Left ventricle myocardium inferior (tissue), 1 donor: ENCODE measurements around the gene ARL11. TPM values are rescaled to one million over a fixed set of nuclear protein-coding genes. Genes with fewer than 3 reads are reported as not detected.

Experiments used
- DNase-seq: peaks from one replicate; pipeline ENCODE4 v3.0.0-alpha.2; 2020
- H3K27ac ChIP-seq: fragments of 200-600 bp; replicated peaks from 2 replicates; pipeline ENCODE4 v1.8.0; 2021
- H3K27me3 ChIP-seq: fragments of 200-600 bp; 2 replicates; pipeline ENCODE4 v1.8.0; 2021; ENCODE audit warnings: low read depth
- H3K36me3 ChIP-seq: fragments of 200-600 bp; 2 replicates; pipeline ENCODE4 v1.8.0; 2021
- H3K4me1 ChIP-seq: fragments of 200-600 bp; 2 replicates; pipeline ENCODE4 v1.8.0; 2021
- H3K4me3 ChIP-seq: fragments of 200-600 bp; 2 replicates; pipeline ENCODE4 v1.8.0; 2021; ENCODE audit warnings: mild to moderate bottlenecking, moderate library complexity
- H3K9me3 ChIP-seq: fragments of 200-600 bp; replicated peaks from 2 replicates; pipeline ENCODE4 v1.8.0; 2021
- CTCF ChIP-seq: fragments of 200-600 bp; IDR thresholded peaks from 2 replicates; pipeline ENCODE4 v1.8.0; 2021; ENCODE audit warnings: antibody characterized with exemption, mild to moderate bottlenecking, borderline replicate concordance
- intact Hi-C: fragments of 100-400 bp; cut with micrococcal nuclease; formaldehyde crosslinking; loops from one replicate; pipeline ENCODE4 v1.11.0; 2022
- total RNA-seq: library from RNA; stranded (reverse); fragmentation: NEBNext Ultra II Directional; extraction: Animal tissue kit (Norgen Biotek cat#: 25700); gene quantifications from one replicate; pipeline ENCODE4 v1.2.1, GENCODE V29; 2021
- donor health status: DM: no; HTN: yes; CAD: no; lungs with severe emphysema.

ARL11 gene
- total RNA-seq, 1 donor from 2014 or later = 0.52 TPM

- H3K36me3 ChIP-seq = peaks cover 23% of the 10 kb centered on the region
Observed at GRCh38 chr13:49664606-49665005, 36.3 kb downstream of the ARL11 start.

DNA sequence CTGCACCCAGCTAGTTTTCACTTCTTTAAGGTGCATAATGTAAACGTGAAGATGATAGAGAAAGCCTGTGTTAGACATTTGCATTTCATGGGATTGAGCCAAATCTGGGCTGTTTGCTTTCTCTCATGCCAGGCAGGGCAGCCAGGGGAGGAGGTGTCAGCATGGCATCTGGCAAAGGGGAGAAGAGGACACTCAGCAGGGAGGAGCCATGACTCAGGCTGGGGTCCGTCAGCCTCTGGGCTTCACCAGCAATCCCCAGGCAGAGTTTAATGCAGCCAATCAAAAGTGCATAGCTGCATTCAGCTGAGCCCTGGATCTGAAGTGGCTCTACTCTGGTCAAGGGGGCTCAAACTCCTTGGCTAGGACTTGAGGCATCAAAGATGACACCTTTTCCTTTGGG lies 39.5 kb downstream of the ARL11 start:
- intact Hi-C loops = no loop called here
- no peak for TF ChIP-seq CTCF
- Histone ChIP-seq H3K4me3 (no peak overlapping the region), H3K27ac (no peak overlapping the region), H3K27me3 (no peaks in the 10 kb centered on the region), H3K36me3 (peaks cover 12% of the 10 kb centered on the region), H3K9me3 (no peaks in the 10 kb centered on the region), H3K4me1 (peaks cover 6% of the 10 kb centered on the region)
- no peak for DNase-seq

More at GRCh38 chr13:49664606-49665005, 36.3 kb downstream of the ARL11 start:
- no peak for DNase-seq
- Histone ChIP-seq H3K27ac (no peak overlapping the region), H3K27me3 (no peaks in the 10 kb centered on the region), H3K9me3 (no peaks in the 10 kb centered on the region), H3K4me3 (no peak overlapping the region), H3K4me1 (no peaks in the 10 kb centered on the region)
- intact Hi-C loops = no loop called here
- no peak for TF ChIP-seq CTCF

DNA sequence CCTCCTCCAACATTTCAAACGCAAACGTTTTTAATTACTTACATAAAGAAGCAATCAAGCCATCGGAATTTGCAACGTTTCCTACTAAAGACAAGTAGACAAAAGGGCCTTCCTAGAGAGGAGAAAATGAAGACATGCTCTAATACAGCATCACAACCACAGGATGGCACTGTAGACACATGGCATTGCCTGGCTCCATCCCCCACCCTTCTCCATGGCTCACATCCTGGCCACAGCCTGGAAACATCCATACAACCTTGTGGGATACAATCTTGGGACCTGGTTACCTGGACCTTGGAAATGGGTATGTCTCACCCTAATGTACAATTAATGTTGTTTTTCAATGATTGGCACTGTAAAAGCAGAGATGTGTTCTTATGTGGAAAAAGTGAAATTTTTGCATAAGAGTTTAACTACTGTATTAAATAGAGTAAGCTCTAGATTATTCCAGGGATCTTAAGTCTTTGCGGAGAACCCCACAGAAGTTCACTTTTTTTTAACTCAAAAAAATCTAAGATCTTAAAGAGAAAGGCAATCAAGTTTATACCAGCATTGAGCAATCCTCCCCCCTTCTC lies 41.5 kb downstream of the ARL11 start:
- peaks cover 6% of the 10 kb centered on the region for H3K4me1 ChIP-seq
- no peak overlapping the region for H3K4me3 ChIP-seq
- intact Hi-C loops = loop anchor here (5.0 kb wide), 1 partner anchor 172 kb away; no protein-coding TSS in a partner anchor
- H3K27ac ChIP-seq = no peak overlapping the region
- peaks cover 7% of the 10 kb centered on the region for H3K36me3 ChIP-seq
- TF ChIP-seq CTCF = peak; percentile 74
- no peaks in the 10 kb centered on the region for H3K27me3 ChIP-seq
- DNase-seq = no peak
- H3K9me3 ChIP-seq = no peaks in the 10 kb centered on the region

- intact Hi-C loops = loop anchor here (5.0 kb wide), 1 partner anchor 171 kb away; no protein-coding TSS in a partner anchor
- peaks cover 6% of the 10 kb centered on the region for H3K4me1 ChIP-seq
- no peak overlapping the region for H3K27ac ChIP-seq
- H3K4me3 ChIP-seq = no peak overlapping the region
- no peak for TF ChIP-seq CTCF
- no peaks in the 10 kb centered on the region for H3K9me3 ChIP-seq
- H3K36me3 ChIP-seq = peaks cover 7% of the 10 kb centered on the region
- no peaks in the 10 kb centered on the region for H3K27me3 ChIP-seq
- no peak for DNase-seq
Observed at GRCh38 chr13:49670828-49671227, 42.5 kb downstream of the ARL11 start.

- intact Hi-C loops = no loop called here
Observed at GRCh38 chr13:49676581-49677298, 48.4 kb downstream of the ARL11 start.

More at GRCh38 chr13:49676581-49677298, 48.4 kb downstream of the ARL11 start:
- Histone ChIP-seq H3K27me3 (no peaks in the 10 kb centered on the region), H3K27ac (no peak overlapping the region), H3K9me3 (no peaks in the 10 kb centered on the region), H3K4me3 (no peak overlapping the region), H3K36me3 (peaks cover 4% of the 10 kb centered on the region), H3K4me1 (no peaks in the 10 kb centered on the region)
- TF ChIP-seq CTCF = no peak
- DNase-seq = no peak
